Measurements from ENCODE around the gene CARMIL1.
"Not testable (repeated sequence)": the region's sequence is repeated elsewhere in the genome, so short reads cannot be mapped to it uniquely, and the experiment has no call there.

Gene CARMIL1

DNA sequence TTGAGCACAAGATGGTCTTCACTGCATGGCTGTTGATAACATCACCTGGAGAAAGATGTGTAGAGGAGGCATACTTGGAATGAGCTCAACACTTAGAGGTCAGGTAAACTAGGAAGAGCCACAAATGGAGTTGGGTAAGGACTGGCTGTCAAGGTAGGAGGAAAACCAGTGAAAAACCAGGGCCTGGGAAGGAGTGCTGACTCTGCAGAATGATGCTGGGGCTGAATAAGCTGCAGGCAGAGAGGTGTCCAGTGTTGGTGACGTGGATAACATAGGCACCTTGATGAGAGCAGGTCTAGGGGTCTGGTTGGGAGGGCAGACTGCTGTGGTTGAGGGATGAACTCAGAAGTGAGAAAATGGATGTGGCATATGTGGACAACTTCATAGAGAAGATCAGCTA, 160.2 kb downstream of the CARMIL1 start:
- no peaks in the 10 kb centered on the region for H3K9me3 ChIP-seq (ENCODE audit: insufficient read depth, low read depth, low read length)

DNA sequence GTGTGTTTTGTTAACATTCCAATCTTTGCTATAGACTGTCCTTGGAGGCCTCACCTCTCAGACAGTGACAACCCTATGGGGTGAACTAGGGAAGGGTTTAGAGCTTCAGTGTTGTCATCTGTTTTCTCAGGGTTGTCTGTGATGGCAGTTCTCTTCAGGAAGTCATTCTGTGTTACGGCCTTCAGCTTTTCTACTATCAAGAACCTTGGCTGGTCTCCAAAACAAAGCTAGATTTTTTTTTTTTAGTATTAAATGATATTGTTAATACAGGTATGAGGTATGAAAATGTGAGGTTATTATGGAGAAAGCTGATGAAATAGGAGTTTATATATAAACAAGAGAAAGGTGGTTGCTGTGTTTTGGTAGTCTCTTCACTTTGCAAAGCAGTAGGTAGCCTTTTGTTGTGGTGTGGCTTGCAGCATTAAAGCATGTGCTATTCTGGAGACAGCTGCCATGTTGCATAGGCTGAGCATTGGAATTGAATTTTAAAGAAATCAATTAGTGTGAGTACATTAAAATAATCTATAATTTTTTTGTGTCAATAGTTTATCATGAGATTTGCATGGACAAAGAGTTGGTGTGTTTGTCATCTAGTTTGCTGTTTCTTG, 162.6 kb downstream of the CARMIL1 start:
- Histone ChIP-seq H3K4me3 (ENCODE audit: low read length, poor library complexity, severe bottlenecking) (no peak overlapping the region), H3K4me2 (ENCODE audit: low read depth, low read length, poor library complexity, severe bottlenecking) (peak overlapping the region; percentile 21), H3K36me3 (ENCODE audit: insufficient read depth, low read length) (no peaks in the 10 kb centered on the region), H3K79me2 (ENCODE audit: insufficient read depth, low read length) (no peaks in the 10 kb centered on the region), H3K9ac (ENCODE audit: low read depth, low read length, poor library complexity, severe bottlenecking) (peak overlapping the region; percentile 4), H4K20me1 (ENCODE audit: insufficient read depth, low read length, poor library complexity, severe bottlenecking) (no peaks in the 10 kb centered on the region), H3F3A (ENCODE audit: low read depth) (no peaks in the 10 kb centered on the region), H3K9me3 (ENCODE audit: insufficient read depth, low read depth, low read length) (peaks cover 12% of the 10 kb centered on the region; the same call in 1 of the 2 replicates), H2AFZ (ENCODE audit: low read length) (peak overlapping the region; percentile 44; the same call in 1 of the 2 replicates), H3K27me3 (ENCODE audit: insufficient read depth, low read length, poor library complexity, severe bottlenecking) (no peaks in the 10 kb centered on the region), H3K4me1 (ENCODE audit: insufficient read depth, low read length, poor library complexity, severe bottlenecking) (peaks cover 45% of the 10 kb centered on the region), H3K9me2 (replicated peaks; ENCODE audit: low read depth, low read length) (no peaks in the 10 kb centered on the region)
- TF ChIP-seq, protein P1, sequence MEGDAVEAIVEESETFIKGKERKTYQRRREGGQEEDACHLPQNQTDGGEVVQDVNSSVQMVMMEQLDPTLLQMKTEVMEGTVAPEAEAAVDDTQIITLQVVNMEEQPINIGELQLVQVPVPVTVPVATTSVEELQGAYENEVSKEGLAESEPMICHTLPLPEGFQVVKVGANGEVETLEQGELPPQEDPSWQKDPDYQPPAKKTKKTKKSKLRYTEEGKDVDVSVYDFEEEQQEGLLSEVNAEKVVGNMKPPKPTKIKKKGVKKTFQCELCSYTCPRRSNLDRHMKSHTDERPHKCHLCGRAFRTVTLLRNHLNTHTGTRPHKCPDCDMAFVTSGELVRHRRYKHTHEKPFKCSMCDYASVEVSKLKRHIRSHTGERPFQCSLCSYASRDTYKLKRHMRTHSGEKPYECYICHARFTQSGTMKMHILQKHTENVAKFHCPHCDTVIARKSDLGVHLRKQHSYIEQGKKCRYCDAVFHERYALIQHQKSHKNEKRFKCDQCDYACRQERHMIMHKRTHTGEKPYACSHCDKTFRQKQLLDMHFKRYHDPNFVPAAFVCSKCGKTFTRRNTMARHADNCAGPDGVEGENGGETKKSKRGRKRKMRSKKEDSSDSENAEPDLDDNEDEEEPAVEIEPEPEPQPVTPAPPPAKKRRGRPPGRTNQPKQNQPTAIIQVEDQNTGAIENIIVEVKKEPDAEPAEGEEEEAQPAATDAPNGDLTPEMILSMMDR (conservative IDR thresholded peaks at IDR 0.05; ENCODE audit: low read length), result no peak
- TF ChIP-seq EZH2phosphoT487 (IDR thresholded peaks at IDR 0.05; ENCODE audit: borderline replicate concordance), result no peak

More for the DNA sequence above, 160.2 kb downstream of the CARMIL1 start:
- Histone ChIP-seq H3K36me3 (ENCODE audit: insufficient read depth, low read length) (no peaks in the 10 kb centered on the region), H3K79me2 (ENCODE audit: insufficient read depth, low read length) (no peaks in the 10 kb centered on the region), H3K9ac (ENCODE audit: low read depth, low read length, poor library complexity, severe bottlenecking) (no peak overlapping the region), H3K4me3 (ENCODE audit: low read length, poor library complexity, severe bottlenecking) (no peak overlapping the region), H2AFZ (ENCODE audit: low read length) (no peak overlapping the region), H3F3A (ENCODE audit: low read depth) (no peaks in the 10 kb centered on the region), H3K4me2 (ENCODE audit: low read depth, low read length, poor library complexity, severe bottlenecking) (no peak overlapping the region), H3K4me1 (ENCODE audit: insufficient read depth, low read length, poor library complexity, severe bottlenecking) (peaks cover 48% of the 10 kb centered on the region), H3K9me2 (replicated peaks; ENCODE audit: low read depth, low read length) (no peaks in the 10 kb centered on the region), H4K20me1 (ENCODE audit: insufficient read depth, low read length, poor library complexity, severe bottlenecking) (no peaks in the 10 kb centered on the region), H3K27me3 (ENCODE audit: insufficient read depth, low read length, poor library complexity, severe bottlenecking) (no peaks in the 10 kb centered on the region)
- TF ChIP-seq, protein P1 (conservative IDR thresholded peaks at IDR 0.05; ENCODE audit: low read length), result no peak
- no peak for TF ChIP-seq EZH2phosphoT487 (IDR thresholded peaks at IDR 0.05; ENCODE audit: borderline replicate concordance)

DNA sequence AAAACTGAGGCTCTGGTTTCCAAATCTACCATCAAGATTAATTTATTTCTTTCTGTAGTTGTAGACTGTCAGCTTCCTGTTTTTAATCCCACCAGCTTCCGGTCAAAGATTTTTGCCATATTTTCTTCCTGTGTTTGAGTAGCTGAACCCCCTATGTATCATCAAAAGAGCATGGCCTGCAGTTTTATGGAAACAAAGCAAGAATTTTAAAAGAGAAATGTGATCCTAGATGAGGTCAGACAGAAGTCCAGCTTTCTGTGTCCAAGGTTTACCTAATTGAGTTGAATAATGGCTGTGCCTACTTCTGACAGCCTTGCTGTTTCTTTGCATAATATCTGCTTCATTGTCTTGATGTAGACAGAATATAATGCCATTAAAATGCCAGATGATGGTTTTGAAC, 163.7 kb downstream of the CARMIL1 start:
- Histone ChIP-seq H3K27me3 (ENCODE audit: insufficient read depth, low read length, poor library complexity, severe bottlenecking) (no peaks in the 10 kb centered on the region), H3K4me1 (ENCODE audit: insufficient read depth, low read length, poor library complexity, severe bottlenecking) (peaks cover 45% of the 10 kb centered on the region), H3K9me2 (replicated peaks; ENCODE audit: low read depth, low read length) (no peaks in the 10 kb centered on the region), H2AFZ (ENCODE audit: low read length) (peak overlapping the region; percentile 28; the same call in 1 of the 2 replicates), H4K20me1 (ENCODE audit: insufficient read depth, low read length, poor library complexity, severe bottlenecking) (no peaks in the 10 kb centered on the region), H3K4me3 (ENCODE audit: low read length, poor library complexity, severe bottlenecking) (no peak overlapping the region), H3K79me2 (ENCODE audit: insufficient read depth, low read length) (no peaks in the 10 kb centered on the region), H3K9ac (ENCODE audit: low read depth, low read length, poor library complexity, severe bottlenecking) (peak overlapping the region; percentile 4), H3K4me2 (ENCODE audit: low read depth, low read length, poor library complexity, severe bottlenecking) (peak overlapping the region; percentile 16), H3F3A (ENCODE audit: low read depth) (no peaks in the 10 kb centered on the region), H3K36me3 (ENCODE audit: insufficient read depth, low read length) (no peaks in the 10 kb centered on the region), H3K9me3 (ENCODE audit: insufficient read depth, low read depth, low read length) (peaks cover 12% of the 10 kb centered on the region; the same call in 1 of the 2 replicates)
- TF ChIP-seq EZH2phosphoT487 (IDR thresholded peaks at IDR 0.05; ENCODE audit: borderline replicate concordance), result no peak
- TF ChIP-seq, protein P1 (conservative IDR thresholded peaks at IDR 0.05; ENCODE audit: low read length), result no peak

DNA sequence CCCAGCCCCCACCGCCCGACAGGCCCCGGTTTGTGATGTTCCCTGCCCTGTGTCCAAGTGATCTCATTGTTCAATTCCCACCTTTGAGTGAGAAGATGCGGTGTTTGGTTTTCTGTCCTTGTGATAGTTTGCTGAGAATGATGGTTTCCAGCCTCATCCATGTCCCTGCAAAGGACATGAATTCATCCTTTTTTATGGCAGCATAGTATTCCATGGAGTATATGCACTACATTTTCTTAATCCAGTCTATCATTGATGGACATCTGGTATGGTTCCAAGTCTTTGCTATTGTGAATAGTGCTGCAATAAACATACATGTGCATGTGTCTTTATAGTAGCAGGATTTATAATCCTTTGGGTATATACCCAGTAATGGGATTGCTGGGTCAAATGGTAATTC, 165.3 kb downstream of the CARMIL1 start:
- H3K4me1 ChIP-seq (ENCODE audit: insufficient read depth, low read length, poor library complexity, severe bottlenecking), result peaks cover 50% of the 10 kb centered on the region
- H3K9me2 ChIP-seq (replicated peaks; ENCODE audit: low read depth, low read length); H3K27me3 ChIP-seq (ENCODE audit: insufficient read depth, low read length, poor library complexity, severe bottlenecking); H3K9ac ChIP-seq (ENCODE audit: low read depth, low read length, poor library complexity, severe bottlenecking); H3K36me3 ChIP-seq (ENCODE audit: insufficient read depth, low read length); H3K79me2 ChIP-seq (ENCODE audit: insufficient read depth, low read length); H3K4me3 ChIP-seq (ENCODE audit: low read length, poor library complexity, severe bottlenecking); H2AFZ ChIP-seq (ENCODE audit: low read length); H4K20me1 ChIP-seq (ENCODE audit: insufficient read depth, low read length, poor library complexity, severe bottlenecking); H3F3A ChIP-seq (ENCODE audit: low read depth); H3K4me2 ChIP-seq (ENCODE audit: low read depth, low read length, poor library complexity, severe bottlenecking): not testable (repeated sequence)
- H3K9me3 ChIP-seq (ENCODE audit: insufficient read depth, low read depth, low read length), result peaks cover 12% of the 10 kb centered on the region; the same call in 1 of the 2 replicates
